HepG2 (cell line): ENCODE data around the gene FDPS. TPM values are rescaled to one million over a fixed set of nuclear protein-coding genes. Genes with fewer than 3 reads are reported as not detected.

ENCODE experiments used
- BHLHE40 ChIP-seq: IDR thresholded peaks from 2 replicates; pipeline ENCODE4 v1.6.1; 2011; ENCODE audit warnings: low read length, improper control_type of control experiment
- FOSL2 ChIP-seq: sonication (generic); formaldehyde crosslinking; IDR thresholded peaks from 2 replicates; pipeline ENCODE4 v1.4.0; 2020; ENCODE audit warnings: missing genetic modification reagents
- GABPA ChIP-seq, 2 experiments: IDR thresholded peaks; 2 replicates each; pipeline ENCODE4 v1.6.1; 2011 to 2016; ENCODE audit warnings: low read depth in 2 of 2, low read length in 1 of 2, missing biosample characterization in 1 of 2, missing genetic modification characterization in 1 of 2
- IKZF4 ChIP-seq: sonication (generic); formaldehyde crosslinking; IDR thresholded peaks from 2 replicates; pipeline ENCODE4 v1.5.1; 2020; ENCODE audit warnings: borderline replicate concordance, mild to moderate bottlenecking, low read depth, missing genetic modification reagents; ENCODE audit errors: not compliant biosample characterization
- MXI1 ChIP-seq: IDR thresholded peaks from 3 replicates; pipeline ENCODE4 v1.6.1; 2012; ENCODE audit warnings: low read depth, low read length, inconsistent platforms, borderline replicate concordance
- ZBTB42 ChIP-seq: sonication (generic); formaldehyde crosslinking; IDR thresholded peaks from 2 replicates; pipeline ENCODE4 v1.5.0; 2020; ENCODE audit warnings: mild to moderate bottlenecking, missing genetic modification reagents
- ZNF251 ChIP-seq: sonication (generic); formaldehyde crosslinking; IDR thresholded peaks from 2 replicates; pipeline ENCODE4 v1.9.0; 2021; ENCODE audit warnings: mild to moderate bottlenecking, missing genetic modification reagents
- ZNF44 ChIP-seq: sonication (generic); formaldehyde crosslinking; IDR thresholded peaks from 2 replicates; pipeline ENCODE4 v1.5.1; 2020; ENCODE audit warnings: mild to moderate bottlenecking, missing genetic modification reagents
- ZNF720 ChIP-seq: sonication (generic); formaldehyde crosslinking; IDR thresholded peaks from 2 replicates; pipeline ENCODE4 v1.4.0; 2020; ENCODE audit warnings: missing genetic modification reagents
- ZSCAN21 ChIP-seq: sonication (generic); formaldehyde crosslinking; IDR thresholded peaks from 2 replicates; pipeline ENCODE4 v1.8.0; 2022; ENCODE audit warnings: mild to moderate bottlenecking, missing genetic modification reagents, moderate library complexity, borderline replicate concordance
- ZSCAN22 ChIP-seq: sonication (generic); formaldehyde crosslinking; IDR thresholded peaks from 2 replicates; pipeline ENCODE4 v1.4.0; 2020; ENCODE audit warnings: mild to moderate bottlenecking, missing genetic modification reagents
- polyA plus RNA-seq, 8 experiments: library from polyadenylated mRNA; depleted of rRNA in 3 of 8; stranded (reverse) in 7 of 8; unstranded in 1 of 8; fragments of >200 nt; fragmentation: Illumina TruSeq in 4 of 8; extraction: Trizol in 4 of 8; gene quantifications; 2 replicates each; pipeline versions ENCODE4 v1.2.1 to v1.2.3, GENCODE V29; 2011 to 2016; ENCODE audit warnings: low read depth in 4 of 8, missing spikeins in 1 of 8, mixed read lengths in 1 of 8; ENCODE audit not compliant: insufficient read depth in 1 of 8
- total RNA-seq, 5 experiments: library from RNA; depleted of rRNA; stranded (reverse); fragments of >200 nt; fragmentation: Illumina TruSeq; extraction: Trizol; gene quantifications; 2 replicates each; pipeline ENCODE4 v1.2.3, GENCODE V29; 2016; ENCODE audit warnings: low read depth in 1 of 5
- TF ChIP-seq, protein P1 (sequence below): sonication (generic); formaldehyde crosslinking; conservative IDR thresholded peaks from 2 replicates; pipeline ENCODE4 v1.8.0; 2022; ENCODE audit warnings: mild to moderate bottlenecking, moderate library complexity, missing genetic modification reagents
- TF ChIP-seq, protein P2 (sequence below): sonication (generic); formaldehyde crosslinking; IDR thresholded peaks from 2 replicates; pipeline ENCODE4 v1.4.0; 2020; ENCODE audit warnings: mild to moderate bottlenecking, missing genetic modification reagents
- TF ChIP-seq, protein P3 (sequence below): IDR thresholded peaks from 2 replicates; pipeline ENCODE4 v1.6.1; 2016; ENCODE audit warnings: missing compliant biosample characterization, missing genetic modification reagents, borderline replicate concordance
- TF ChIP-seq, protein P4 (sequence below): IDR thresholded peaks from 2 replicates; pipeline ENCODE4 v1.4.0; 2020; ENCODE audit warnings: mild to moderate bottlenecking, missing genetic modification reagents
- TF ChIP-seq, protein P5 (sequence below): sonication (generic); formaldehyde crosslinking; IDR thresholded peaks from 2 replicates; pipeline ENCODE4 v1.5.0; 2020; ENCODE audit warnings: mild to moderate bottlenecking, missing genetic modification reagents, moderate library complexity
- TF ChIP-seq, protein P6 (sequence below): sonication (generic); formaldehyde crosslinking; IDR thresholded peaks from 2 replicates; pipeline ENCODE4 v1.4.0; 2020; ENCODE audit warnings: missing genetic modification reagents, mild to moderate bottlenecking, borderline replicate concordance

Gene FDPS
- total and polyA plus RNA-seq, 2 of the 13 experiments (the other 11 are each of a cell fraction or from before 2014, with no cell fraction given) = 264 to 519 TPM

DNA sequence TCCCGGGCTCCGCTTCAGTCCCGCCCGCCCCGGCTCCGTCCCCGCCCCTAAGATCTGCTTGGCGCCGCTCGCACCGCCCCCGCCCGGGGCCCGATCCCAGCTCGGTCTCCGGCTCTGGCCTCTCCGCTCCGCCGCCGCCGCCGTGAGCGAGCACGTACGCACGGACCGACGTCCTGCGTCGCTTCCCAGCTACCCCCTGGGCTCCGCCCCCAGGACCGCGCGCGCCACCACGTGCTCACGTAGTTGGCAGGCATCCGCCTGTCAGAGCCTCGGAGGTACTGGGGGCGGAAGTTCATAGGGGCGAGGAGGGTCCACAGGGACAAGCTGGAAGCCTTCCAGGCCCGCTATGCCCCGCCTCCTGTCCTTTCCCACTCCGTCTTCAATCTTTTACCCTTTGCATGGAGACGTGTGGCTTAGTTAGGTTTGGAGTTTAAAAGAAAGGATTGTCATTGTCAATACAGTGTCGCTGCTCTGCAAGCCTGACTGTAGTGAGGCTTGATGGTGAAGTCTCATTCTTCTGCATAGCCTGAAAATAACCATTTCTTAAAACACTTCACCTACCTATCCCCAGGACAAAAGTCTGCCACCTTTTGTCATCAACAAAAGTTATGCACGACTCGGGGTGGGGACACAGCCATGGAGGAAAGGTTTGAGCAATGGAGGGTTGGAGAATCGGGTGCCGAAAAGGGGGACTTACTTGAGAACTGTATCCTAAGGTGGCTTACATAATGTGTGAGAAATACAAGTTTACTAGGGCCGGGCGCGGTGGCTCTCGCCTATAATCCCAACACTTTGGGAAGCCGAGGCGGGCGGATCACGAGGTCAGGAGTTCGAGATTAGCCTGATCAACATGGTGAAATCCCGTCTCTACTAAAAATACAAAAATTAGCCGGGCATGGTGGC, 35.1 kb upstream of the FDPS start, which contains the start of gene CLK2 (continued):
- peak; percentile 86 for TF ChIP-seq ZSCAN21 (CRISPR knock-in tag)
- TF ChIP-seq, protein P1, sequence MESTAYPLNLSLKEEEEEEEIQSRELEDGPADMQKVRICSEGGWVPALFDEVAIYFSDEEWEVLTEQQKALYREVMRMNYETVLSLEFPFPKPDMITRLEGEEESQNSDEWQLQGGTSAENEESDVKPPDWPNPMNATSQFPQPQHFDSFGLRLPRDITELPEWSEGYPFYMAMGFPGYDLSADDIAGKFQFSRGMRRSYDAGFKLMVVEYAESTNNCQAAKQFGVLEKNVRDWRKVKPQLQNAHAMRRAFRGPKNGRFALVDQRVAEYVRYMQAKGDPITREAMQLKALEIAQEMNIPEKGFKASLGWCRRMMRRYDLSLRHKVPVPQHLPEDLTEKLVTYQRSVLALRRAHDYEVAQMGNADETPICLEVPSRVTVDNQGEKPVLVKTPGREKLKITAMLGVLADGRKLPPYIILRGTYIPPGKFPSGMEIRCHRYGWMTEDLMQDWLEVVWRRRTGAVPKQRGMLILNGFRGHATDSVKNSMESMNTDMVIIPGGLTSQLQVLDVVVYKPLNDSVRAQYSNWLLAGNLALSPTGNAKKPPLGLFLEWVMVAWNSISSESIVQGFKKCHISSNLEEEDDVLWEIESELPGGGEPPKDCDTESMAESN (CRISPR knock-in tag) = no peak
- TF ChIP-seq BHLHE40 = peak; percentile 51
- TF ChIP-seq FOSL2 (CRISPR knock-in tag) = peak; percentile 34; the same call in 1 of the 2 replicates
- TF ChIP-seq, protein P2, sequence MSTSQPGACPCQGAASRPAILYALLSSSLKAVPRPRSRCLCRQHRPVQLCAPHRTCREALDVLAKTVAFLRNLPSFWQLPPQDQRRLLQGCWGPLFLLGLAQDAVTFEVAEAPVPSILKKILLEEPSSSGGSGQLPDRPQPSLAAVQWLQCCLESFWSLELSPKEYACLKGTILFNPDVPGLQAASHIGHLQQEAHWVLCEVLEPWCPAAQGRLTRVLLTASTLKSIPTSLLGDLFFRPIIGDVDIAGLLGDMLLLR = 0 out of 2 replicates have a peak, but pooled peaks have one; percentile 66
- no peak for TF ChIP-seq ZNF44 (CRISPR knock-in tag)
- TF ChIP-seq ZNF251 (CRISPR knock-in tag) = no peak
- no peak for TF ChIP-seq ZNF720 (CRISPR knock-in tag)
- TF ChIP-seq, protein P3, sequence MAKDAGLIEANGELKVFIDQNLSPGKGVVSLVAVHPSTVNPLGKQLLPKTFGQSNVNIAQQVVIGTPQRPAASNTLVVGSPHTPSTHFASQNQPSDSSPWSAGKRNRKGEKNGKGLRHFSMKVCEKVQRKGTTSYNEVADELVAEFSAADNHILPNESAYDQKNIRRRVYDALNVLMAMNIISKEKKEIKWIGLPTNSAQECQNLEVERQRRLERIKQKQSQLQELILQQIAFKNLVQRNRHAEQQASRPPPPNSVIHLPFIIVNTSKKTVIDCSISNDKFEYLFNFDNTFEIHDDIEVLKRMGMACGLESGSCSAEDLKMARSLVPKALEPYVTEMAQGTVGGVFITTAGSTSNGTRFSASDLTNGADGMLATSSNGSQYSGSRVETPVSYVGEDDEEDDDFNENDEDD (CRISPR knock-in tag) = peak; percentile 93
- TF ChIP-seq, protein P4, sequence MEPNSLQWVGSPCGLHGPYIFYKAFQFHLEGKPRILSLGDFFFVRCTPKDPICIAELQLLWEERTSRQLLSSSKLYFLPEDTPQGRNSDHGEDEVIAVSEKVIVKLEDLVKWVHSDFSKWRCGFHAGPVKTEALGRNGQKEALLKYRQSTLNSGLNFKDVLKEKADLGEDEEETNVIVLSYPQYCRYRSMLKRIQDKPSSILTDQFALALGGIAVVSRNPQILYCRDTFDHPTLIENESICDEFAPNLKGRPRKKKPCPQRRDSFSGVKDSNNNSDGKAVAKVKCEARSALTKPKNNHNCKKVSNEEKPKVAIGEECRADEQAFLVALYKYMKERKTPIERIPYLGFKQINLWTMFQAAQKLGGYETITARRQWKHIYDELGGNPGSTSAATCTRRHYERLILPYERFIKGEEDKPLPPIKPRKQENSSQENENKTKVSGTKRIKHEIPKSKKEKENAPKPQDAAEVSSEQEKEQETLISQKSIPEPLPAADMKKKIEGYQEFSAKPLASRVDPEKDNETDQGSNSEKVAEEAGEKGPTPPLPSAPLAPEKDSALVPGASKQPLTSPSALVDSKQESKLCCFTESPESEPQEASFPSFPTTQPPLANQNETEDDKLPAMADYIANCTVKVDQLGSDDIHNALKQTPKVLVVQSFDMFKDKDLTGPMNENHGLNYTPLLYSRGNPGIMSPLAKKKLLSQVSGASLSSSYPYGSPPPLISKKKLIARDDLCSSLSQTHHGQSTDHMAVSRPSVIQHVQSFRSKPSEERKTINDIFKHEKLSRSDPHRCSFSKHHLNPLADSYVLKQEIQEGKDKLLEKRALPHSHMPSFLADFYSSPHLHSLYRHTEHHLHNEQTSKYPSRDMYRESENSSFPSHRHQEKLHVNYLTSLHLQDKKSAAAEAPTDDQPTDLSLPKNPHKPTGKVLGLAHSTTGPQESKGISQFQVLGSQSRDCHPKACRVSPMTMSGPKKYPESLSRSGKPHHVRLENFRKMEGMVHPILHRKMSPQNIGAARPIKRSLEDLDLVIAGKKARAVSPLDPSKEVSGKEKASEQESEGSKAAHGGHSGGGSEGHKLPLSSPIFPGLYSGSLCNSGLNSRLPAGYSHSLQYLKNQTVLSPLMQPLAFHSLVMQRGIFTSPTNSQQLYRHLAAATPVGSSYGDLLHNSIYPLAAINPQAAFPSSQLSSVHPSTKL (CRISPR knock-in tag) = peak; percentile 42; the same call in 1 of the 2 replicates
- TF ChIP-seq IKZF4 = no peak
- 0 out of 2 replicates have a peak, but pooled peaks have one; percentile 6 for TF ChIP-seq ZBTB42
- peak; percentile 36 for TF ChIP-seq GABPA (IDR thresholded peaks at IDR 0.05; ENCODE audit: low read depth, low read length)
- peak; percentile 84 for TF ChIP-seq GABPA (CRISPR knock-in tag; IDR thresholded peaks at IDR 0.05; ENCODE audit: low read depth)
- TF ChIP-seq, protein P5, sequence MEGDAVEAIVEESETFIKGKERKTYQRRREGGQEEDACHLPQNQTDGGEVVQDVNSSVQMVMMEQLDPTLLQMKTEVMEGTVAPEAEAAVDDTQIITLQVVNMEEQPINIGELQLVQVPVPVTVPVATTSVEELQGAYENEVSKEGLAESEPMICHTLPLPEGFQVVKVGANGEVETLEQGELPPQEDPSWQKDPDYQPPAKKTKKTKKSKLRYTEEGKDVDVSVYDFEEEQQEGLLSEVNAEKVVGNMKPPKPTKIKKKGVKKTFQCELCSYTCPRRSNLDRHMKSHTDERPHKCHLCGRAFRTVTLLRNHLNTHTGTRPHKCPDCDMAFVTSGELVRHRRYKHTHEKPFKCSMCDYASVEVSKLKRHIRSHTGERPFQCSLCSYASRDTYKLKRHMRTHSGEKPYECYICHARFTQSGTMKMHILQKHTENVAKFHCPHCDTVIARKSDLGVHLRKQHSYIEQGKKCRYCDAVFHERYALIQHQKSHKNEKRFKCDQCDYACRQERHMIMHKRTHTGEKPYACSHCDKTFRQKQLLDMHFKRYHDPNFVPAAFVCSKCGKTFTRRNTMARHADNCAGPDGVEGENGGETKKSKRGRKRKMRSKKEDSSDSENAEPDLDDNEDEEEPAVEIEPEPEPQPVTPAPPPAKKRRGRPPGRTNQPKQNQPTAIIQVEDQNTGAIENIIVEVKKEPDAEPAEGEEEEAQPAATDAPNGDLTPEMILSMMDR (CRISPR knock-in tag) = peak; percentile 43
- TF ChIP-seq, protein P6, sequence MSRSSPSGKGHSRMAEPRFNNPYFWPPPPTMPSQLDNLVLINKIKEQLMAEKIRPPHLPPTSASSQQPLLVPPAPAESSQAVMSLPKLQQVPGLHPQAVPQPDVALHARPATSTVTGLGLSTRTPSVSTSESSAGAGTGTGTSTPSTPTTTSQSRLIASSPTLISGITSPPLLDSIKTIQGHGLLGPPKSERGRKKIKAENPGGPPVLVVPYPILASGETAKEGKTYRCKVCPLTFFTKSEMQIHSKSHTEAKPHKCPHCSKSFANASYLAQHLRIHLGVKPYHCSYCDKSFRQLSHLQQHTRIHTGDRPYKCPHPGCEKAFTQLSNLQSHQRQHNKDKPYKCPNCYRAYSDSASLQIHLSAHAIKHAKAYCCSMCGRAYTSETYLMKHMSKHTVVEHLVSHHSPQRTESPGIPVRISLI (CRISPR knock-in tag) = no peak
- no peak for TF ChIP-seq ZSCAN22
- TF ChIP-seq MXI1 = peak; percentile 99
